Ammon's horn (tissue), 1 donor: ENCODE data around the gene TGFBR2.

Source experiments
- DNase-seq: peaks from one replicate; pipeline ENCODE4 v3.0.0-alpha.2; 2016; ENCODE audit warnings: low spot score

Gene TGFBR2

GRCh38 chr3:30675006-30675405, 68.6 kb downstream of the TGFBR2 start:
- DNase-seq, result no peak

- DNase-seq, result no peak
Measured at GRCh38 chr3:30675774-30676173, 69.4 kb downstream of the TGFBR2 start.

- DNase-seq, result no peak
Measured at GRCh38 chr3:30676424-30677346, 70.3 kb downstream of the TGFBR2 start.

GRCh38 chr3:30677347-30677685, 70.9 kb downstream of the TGFBR2 start:
- DNase-seq, result no peak

- DNase-seq, result no peak
Measured at GRCh38 chr3:30679045-30679444, 72.6 kb downstream of the TGFBR2 start.

- peak; percentile 93 for DNase-seq
Measured at GRCh38 chr3:30680789-30681648, 74.6 kb downstream of the TGFBR2 start.

GRCh38 chr3:30681649-30682211, 75.3 kb downstream of the TGFBR2 start:
- DNase-seq, result peak; percentile 59

- DNase-seq, result no peak
Measured at GRCh38 chr3:30682434-30683155, 76.2 kb downstream of the TGFBR2 start.

GRCh38 chr3:30683769-30684168, 77.4 kb downstream of the TGFBR2 start:
- no peak for DNase-seq

- no peak for DNase-seq
Measured at GRCh38 chr3:30684356-30684755, 78.0 kb downstream of the TGFBR2 start.

GRCh38 chr3:30685267-30685667, 78.9 kb downstream of the TGFBR2 start:
- no peak for DNase-seq

- DNase-seq, result no peak
Measured at GRCh38 chr3:30686176-30686575, 79.8 kb downstream of the TGFBR2 start.

GRCh38 chr3:30686799-30687198, 80.4 kb downstream of the TGFBR2 start:
- DNase-seq, result no peak

- no peak for DNase-seq
Measured at GRCh38 chr3:30687930-30688570, 81.6 kb downstream of the TGFBR2 start.

- DNase-seq, result peak; percentile 66
Measured at GRCh38 chr3:30688776-30689641, 82.6 kb downstream of the TGFBR2 start.

- no peak for DNase-seq
Measured at GRCh38 chr3:30690199-30690598, 83.8 kb downstream of the TGFBR2 start.

GRCh38 chr3:30691249-30691880, 85.0 kb downstream of the TGFBR2 start:
- no peak for DNase-seq

- no peak for DNase-seq
Measured at GRCh38 chr3:30691944-30692343, 85.5 kb downstream of the TGFBR2 start.

- no peak for DNase-seq
Measured at GRCh38 chr3:30692498-30693130, 86.2 kb downstream of the TGFBR2 start.
